HG03442 (cell line): ENCODE measurements around the gene KL.

Source experiments
- ATAC-seq: cut with Tn5 transposase; IDR thresholded peaks from one replicate; pipeline ENCODE4 v1.9.1; 2021; ENCODE audit warnings: mild to moderate bottlenecking, moderate library complexity; ENCODE audit not compliant: unreplicated experiment

Gene KL

GRCh38 chr13:33109271-33109697 lies 93.1 kb downstream of the KL start:
- ATAC-seq = no peak

DNA sequence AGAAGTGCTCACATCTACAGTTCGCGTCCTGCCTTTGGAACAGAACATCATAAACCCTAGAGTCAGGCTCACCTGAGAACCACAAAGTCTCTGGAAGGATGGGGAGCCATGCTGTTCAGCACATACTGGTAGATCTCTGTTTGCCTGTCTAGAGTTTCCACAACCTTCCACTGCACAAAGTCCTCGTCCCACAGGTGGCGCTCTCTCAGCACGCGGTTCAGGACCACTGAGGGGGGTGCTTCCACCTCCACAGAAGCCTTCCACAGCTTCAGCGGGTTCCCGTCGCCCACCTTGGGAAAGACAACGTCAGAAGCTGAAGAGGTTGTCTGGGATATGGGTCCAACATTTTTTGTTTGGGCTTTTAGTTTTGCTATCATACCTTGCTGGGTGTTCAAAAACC lies 93.6 kb downstream of the KL start:
- no peak for ATAC-seq

DNA sequence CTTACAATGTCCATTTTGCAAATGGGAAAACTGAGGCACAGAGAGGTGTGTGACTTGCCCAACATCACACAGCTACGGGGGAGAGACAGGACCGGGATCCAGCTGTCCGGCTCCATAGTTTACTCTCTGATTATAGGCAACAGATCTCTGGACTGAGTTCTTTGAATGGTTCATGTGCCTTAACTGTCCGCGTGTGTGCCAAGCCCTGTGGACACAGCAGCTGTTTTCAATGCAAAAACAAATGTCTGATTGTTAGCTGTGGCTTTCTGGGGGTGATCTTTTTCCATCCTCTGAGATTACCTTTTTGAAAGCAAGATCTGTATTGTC lies 94.1 kb downstream of the KL start:
- ATAC-seq = no peak

- no peak for ATAC-seq
Observed at GRCh38 chr13:33110713-33111413, 94.6 kb downstream of the KL start.

DNA sequence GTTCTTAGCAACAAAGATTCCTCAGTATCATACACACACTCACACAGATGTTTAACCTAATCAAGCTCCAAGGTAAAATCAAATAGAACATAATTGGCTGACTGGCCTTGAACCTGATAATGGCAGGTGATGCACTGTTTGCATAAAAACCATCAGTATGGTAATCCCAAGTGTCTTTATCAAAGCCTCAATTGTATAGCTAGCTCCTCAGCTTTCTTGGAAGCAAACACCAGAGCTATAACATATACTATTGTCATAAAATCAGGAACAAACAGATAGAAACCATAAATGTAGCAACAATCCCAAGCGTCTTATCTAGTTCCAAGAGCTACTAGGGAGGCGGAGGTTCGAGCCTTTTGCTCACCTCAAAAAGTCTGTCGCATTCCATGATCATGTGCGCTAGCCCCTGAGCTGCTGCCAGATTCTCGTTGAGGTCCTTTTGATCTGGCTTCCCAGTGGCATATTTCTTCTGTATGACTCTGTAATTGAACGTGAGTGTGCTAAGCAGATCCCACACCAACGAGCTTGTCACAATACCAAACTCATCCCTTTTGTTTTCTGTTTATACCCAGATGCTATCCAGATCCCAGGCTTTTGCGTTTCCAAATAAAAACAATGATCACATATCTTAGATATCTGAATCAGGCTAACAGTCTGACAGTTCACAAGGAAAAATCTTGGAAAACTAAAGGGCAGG lies 95.3 kb downstream of the KL start:
- no peak for ATAC-seq

- no peak for ATAC-seq
Observed at GRCh38 chr13:33112766-33113165, 96.5 kb downstream of the KL start.

DNA sequence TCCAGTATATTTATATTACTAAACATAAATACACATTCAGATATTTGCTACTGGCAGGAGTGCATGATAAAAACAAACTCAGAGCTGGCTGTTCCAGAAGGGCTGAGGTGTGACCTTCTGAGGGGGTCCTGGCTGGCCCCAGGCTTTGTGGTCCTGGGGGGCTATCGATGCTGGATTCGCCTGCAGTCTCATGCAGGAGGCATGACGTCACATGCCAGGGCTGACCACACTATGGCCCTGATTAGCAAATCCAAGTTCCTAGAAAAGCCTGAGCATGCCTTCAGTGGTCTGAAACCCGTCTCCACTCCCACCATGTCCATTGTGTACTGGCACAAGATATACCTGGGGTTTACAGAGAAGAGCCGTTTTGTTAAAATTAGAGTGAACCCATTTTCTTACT lies 97.9 kb downstream of the KL start:
- no peak for ATAC-seq

- no peak for ATAC-seq
Observed at GRCh38 chr13:33115274-33115673, 99.1 kb downstream of the KL start.
